Measurements from ENCODE around the gene DCDC2C. TPM values are rescaled to one million over a fixed set of nuclear protein-coding genes. Genes with fewer than 3 reads are reported as not detected.

The DCDC2C gene
- total and polyA plus RNA-seq, 9 of the 15 experiments (the other 6 are each of a cell fraction or from before 2014, with no cell fraction given): not detected

GRCh38 chr2:3823748-3824147 lies 120.4 kb downstream of the DCDC2C start:
- intact Hi-C loops (cut with micrococcal nuclease): no loop called here
- no peak overlapping the region for H3K9ac ChIP-seq (ENCODE audit: insufficient read depth in 1 of 2, low read depth in 2 of 2, low read length in 2 of 2)
- no peak overlapping the region for H3K4me3 ChIP-seq
- no peak overlapping the region for H3K27ac ChIP-seq (ENCODE audit: extremely low read depth, low read depth, low read length)
- no peaks in the 10 kb centered on the region for H3K27me3 ChIP-seq (ENCODE audit: control insufficient read depth in 2 of 2, insufficient read depth in 2 of 2, low read length in 2 of 2)
- in situ Hi-C loops (cut with MboI): no loop called here
- TF ChIP-seq FOXA1 (IDR thresholded peaks at IDR 0.05; ENCODE audit: borderline replicate concordance) (no peak), HMG20A (CRISPR knock-in tag; conservative IDR thresholded peaks at IDR 0.05) (no peak), PTTG1 (tag; IDR thresholded peaks at IDR 0.05; ENCODE audit: low read depth) (no peak), ZNF121 (CRISPR knock-in tag; conservative IDR thresholded peaks at IDR 0.05) (no peak), MCM5 (IDR thresholded peaks at IDR 0.05; ENCODE audit: low read depth) (no peak)
- WGBS (ENCODE audit: insufficient coverage, low coverage, missing lambda C conversion rate): 9% methylated on average over 1 of the region's 1 CpG
- no TSS peak for BruUV-seq (replicated peaks)
- no peaks in the 10 kb centered on the region for H3K79me2 ChIP-seq (ENCODE audit: control insufficient read depth, insufficient read depth, low read length)
- no peak for DNase-seq (ENCODE audit: extremely low read depth in 1 of 4, low spot score in 3 of 4)
- no peak for ATAC-seq
- CTCF ChIA-PET (ENCODE audit: low intra/inter-chr PET ratio): no interaction called here
- H4K20me1 ChIP-seq (replicated peaks; ENCODE audit: control insufficient read depth, insufficient read depth, low read length): no peaks in the 10 kb centered on the region
- H3K4me2 ChIP-seq (ENCODE audit: insufficient read depth, low read length): no peak overlapping the region
- no peaks in the 10 kb centered on the region for H3K4me1 ChIP-seq (replicated peaks in 1 of 2; ENCODE audit: control insufficient read depth in 2 of 2, insufficient read depth in 2 of 2, low read length in 2 of 2)
- no peaks in the 10 kb centered on the region for H3K36me3 ChIP-seq (ENCODE audit: control insufficient read depth, insufficient read depth, low read length)
- POLR2A ChIA-PET: no interaction called here
- no peak for FAIRE-seq
- H2AFZ ChIP-seq (ENCODE audit: low read depth, low read length): no peak overlapping the region
- H3K9me1 ChIP-seq (ENCODE audit: control insufficient read depth, insufficient read depth, low read length): no peaks in the 10 kb centered on the region
- no peaks in the 10 kb centered on the region for H3K9me3 ChIP-seq (replicated peaks; ENCODE audit: control insufficient read depth, insufficient read depth, low read depth, low read length)

GRCh38 chr2:3827673-3828575 lies 124.5 kb downstream of the DCDC2C start:
- ATAC-seq: peak; percentile 78
- no TSS peak for BruUV-seq (replicated peaks)
- Histone ChIP-seq H3K36me3 (ENCODE audit: control insufficient read depth, insufficient read depth, low read length) (no peaks in the 10 kb centered on the region), H4K20me1 (replicated peaks; ENCODE audit: control insufficient read depth, insufficient read depth, low read length) (no peaks in the 10 kb centered on the region), H2AFZ (ENCODE audit: low read depth, low read length) (no peak overlapping the region), H3K27me3 (ENCODE audit: control insufficient read depth in 2 of 2, insufficient read depth in 2 of 2, low read length in 2 of 2) (no peaks in the 10 kb centered on the region), H3K79me2 (ENCODE audit: control insufficient read depth, insufficient read depth, low read length) (no peaks in the 10 kb centered on the region), H3K9me3 (replicated peaks; ENCODE audit: control insufficient read depth, insufficient read depth, low read depth, low read length) (no peaks in the 10 kb centered on the region), H3K9ac (ENCODE audit: insufficient read depth in 1 of 2, low read depth in 2 of 2, low read length in 2 of 2) (no peak overlapping the region), H3K9me1 (ENCODE audit: control insufficient read depth, insufficient read depth, low read length) (no peaks in the 10 kb centered on the region), H3K4me2 (ENCODE audit: insufficient read depth, low read length) (no peak overlapping the region), H3K4me1 (replicated peaks in 1 of 2; ENCODE audit: control insufficient read depth in 2 of 2, insufficient read depth in 2 of 2, low read length in 2 of 2) (no peaks in the 10 kb centered on the region), H3K4me3 (no peak overlapping the region), H3K27ac (ENCODE audit: extremely low read depth, low read depth, low read length) (no peak overlapping the region)
- peak; percentile 21 to 36 (median 28) for DNase-seq (ENCODE audit: extremely low read depth in 1 of 4, low spot score in 3 of 4)
- in situ Hi-C loops (cut with MboI) (no loop called here), intact Hi-C loops (cut with micrococcal nuclease) (loop anchor here (2.0 kb wide), 1 partner anchor 99 kb away; no protein-coding TSS in a partner anchor)
- peak; percentile 85 for FAIRE-seq
- ChIA-PET CTCF (ENCODE audit: low intra/inter-chr PET ratio) (no interaction called here), POLR2A (no interaction called here)
- 2% methylated on average over 3 of the region's 6 CpGs for WGBS (ENCODE audit: insufficient coverage, low coverage, missing lambda C conversion rate)
- TF ChIP-seq SMC3 (conservative IDR thresholded peaks at IDR 0.05; ENCODE audit: insufficient read depth, low read depth, low read length) (0 out of 2 replicates have a peak, but pooled peaks have one; percentile 30), AFF1 (IDR thresholded peaks at IDR 0.05; ENCODE audit: low read depth in 1 of 2, partially characterized antibody in 2 of 2) (no peak), RAD21 (CRISPR knock-in tag; conservative IDR thresholded peaks at IDR 0.05 in 1 of 2, IDR thresholded peaks at IDR 0.05 in 1 of 2) (peak in 1 of 2 experiments; percentile 25; a peak in 1 of 4 replicates)
